B cell (primary cell): Measurements from ENCODE around the gene KLF1. TPM values are rescaled to one million over a fixed set of nuclear protein-coding genes. Genes with fewer than 3 reads are reported as not detected.
"Not testable (repeated sequence)": the region's sequence is repeated elsewhere in the genome, so short reads cannot be mapped to it uniquely, and the experiment has no call there.

Source experiments
- ATAC-seq: fragments of 200-7000 bp; cut with Tn5 transposase; one replicate; pipeline ENCODE4 v1.10.0; 2021; ENCODE audit warnings: low read depth, mild to moderate bottlenecking, moderate number of reproducible peaks, moderate library complexity
- CTCF ChIA-PET: fragments of 350-600 bp; sonication (Branson Sonifier 250); formaldehyde crosslinking; loops from one replicate; lab custom pipeline; 2021; ENCODE audit warnings: antibody characterized with exemption, inconsistent platforms; lab: Charles Lee
- POLR2A ChIA-PET: fragments of 350-600 bp; sonication (Branson Sonifier 250); formaldehyde crosslinking; loops from one replicate; lab custom pipeline; 2021; ENCODE audit warnings: antibody characterized with exemption; lab: Charles Lee
- DNase-seq: peaks from one replicate; pipeline ENCODE4 v3.0.0; 2013
- H2AFZ ChIP-seq: 2 replicates; pipeline ENCODE4 v1.6.1; 2012; ENCODE audit warnings: mild to moderate bottlenecking, low read depth, low read length; ENCODE audit not compliant: insufficient read depth, poor library complexity, severe bottlenecking
- H3K27ac ChIP-seq, 2 donors: 1 replicate in 1 of 2; 2 replicates in 1 of 2; pipeline ENCODE4 v1.5.1; 2012 to 2013; ENCODE audit warnings: low read length in 2 of 2, mild to moderate bottlenecking in 2 of 2, moderate library complexity in 1 of 2
- H3K27me3 ChIP-seq, 4 experiments: fragments of 200-600 bp in 1 of 4; sonication (generic) in 1 of 4; replicated peaks in 1 of 4; 1 replicate in 2 of 4; 2 replicates in 2 of 4; pipeline versions ENCODE4 v1.6.1 to v1.7.0; 2013 to 2016; ENCODE audit warnings: low read length in 3 of 4, mild to moderate bottlenecking in 2 of 4, mixed read lengths in 1 of 4, moderate library complexity in 1 of 4; ENCODE audit not compliant: insufficient read depth in 4 of 4, control insufficient read depth in 3 of 4; ENCODE audit errors: control extremely low read depth in 1 of 4
- H3K36me3 ChIP-seq, 2 experiments: replicated peaks in 1 of 2; 1 replicate in 1 of 2; 2 replicates in 1 of 2; pipeline versions ENCODE4 v1.6.1 to v1.7.1; 2013; ENCODE audit warnings: low read length in 1 of 2; ENCODE audit not compliant: insufficient read depth in 2 of 2, control insufficient read depth in 1 of 2; ENCODE audit errors: control extremely low read depth in 1 of 2, extremely low read depth in 1 of 2
- H3K4me1 ChIP-seq, 2 donors: fragments of 200-600 bp in 1 of 2; sonication (generic) in 1 of 2; 1 replicate in 1 of 2; 2 replicates in 1 of 2; pipeline versions ENCODE4 v1.5.1 to v1.6.1; 2013 to 2017; ENCODE audit warnings: low read length in 2 of 2; ENCODE audit not compliant: control insufficient read depth in 2 of 2, insufficient read depth in 2 of 2
- H3K4me2 ChIP-seq: replicated peaks from 2 replicates; pipeline ENCODE3; 2012; ENCODE audit warnings: mild to moderate bottlenecking, low read depth, low read length; ENCODE audit not compliant: poor library complexity, severe bottlenecking
- H3K4me3 ChIP-seq, 5 experiments: fragments of 200-600 bp in 1 of 5; sonication (generic) in 1 of 5; 1 replicate in 3 of 5; 2 replicates in 2 of 5; pipeline versions ENCODE4 v1.5.1 to v1.7.0; 2011 to 2016; ENCODE audit warnings: low read length in 4 of 5, mild to moderate bottlenecking in 4 of 5, low read depth in 2 of 5, control low read depth in 1 of 5, moderate library complexity in 1 of 5; ENCODE audit not compliant: insufficient read depth in 1 of 5; ENCODE audit errors: control extremely low read depth in 1 of 5, extremely low read depth in 1 of 5
- H3K79me2 ChIP-seq: fragments of 200-600 bp; sonication (generic); one replicate; pipeline ENCODE4 v1.6.0; 2016; ENCODE audit warnings: low read length; ENCODE audit not compliant: control insufficient read depth, insufficient read depth
- H3K9ac ChIP-seq: fragments of 200-600 bp; sonication (generic); 2 replicates; pipeline ENCODE4 v1.6.1; 2017; ENCODE audit warnings: mild to moderate bottlenecking, low read length, moderate library complexity
- H3K9me3 ChIP-seq, 3 donors: one replicate each; pipeline versions ENCODE4 v1.6.1 to v1.7.1; 2013; ENCODE audit warnings: low read length in 2 of 3; ENCODE audit not compliant: control insufficient read depth in 2 of 3, insufficient read depth in 1 of 3; ENCODE audit errors: control extremely low read depth in 1 of 3
- H4K20me1 ChIP-seq: 2 replicates; pipeline ENCODE4 v1.6.0; 2012; ENCODE audit warnings: mild to moderate bottlenecking, low read length; ENCODE audit not compliant: insufficient read depth, control insufficient read depth, poor library complexity, severe bottlenecking
- H3K27ac Mint-ChIP-seq: one replicate; pipeline ENCODE4 v1.8.0; 2021; ENCODE audit warnings: mixed read lengths
- H3K27me3 Mint-ChIP-seq: one replicate; pipeline ENCODE4 v1.8.0; 2021; ENCODE audit warnings: mixed read lengths
- H3K4me1 Mint-ChIP-seq: one replicate; pipeline ENCODE4 v1.8.0; 2021; ENCODE audit warnings: mixed read lengths
- H3K4me3 Mint-ChIP-seq: one replicate; pipeline ENCODE4 v1.8.0; 2021; ENCODE audit warnings: mixed read lengths
- H3K9me3 Mint-ChIP-seq: one replicate; pipeline ENCODE4 v1.8.0; 2022; ENCODE audit warnings: mixed read lengths; ENCODE audit not compliant: insufficient read depth
- EZH2 ChIP-seq: IDR thresholded peaks from 2 replicates; pipeline ENCODE4 v1.6.1; 2012; ENCODE audit warnings: borderline replicate concordance, low read depth, mild to moderate bottlenecking, moderate library complexity, low read length; ENCODE audit not compliant: insufficient read depth, poor library complexity, severe bottlenecking
- WGBS: methylation state at CpG from one replicate; pipeline ENCODE4 v1.1.5; 2013; ENCODE audit warnings: missing lambda C conversion rate; ENCODE audit not compliant: insufficient coverage; 5-methylcytosine and 5-hydroxymethylcytosine counted together
- intact Hi-C: fragments of 100-400 bp; cut with micrococcal nuclease; formaldehyde crosslinking; loops from one replicate; pipeline ENCODE4 v1.10.0; 2022
- polyA plus RNA-seq: library from polyadenylated mRNA; depleted of rRNA; stranded (reverse); fragments of >200 nt; gene quantifications from 2 replicates; pipeline ENCODE4 v1.2.3, GENCODE V29; 2012
- total RNA-seq, 2 donors: library from RNA; stranded (reverse); fragments of 120-200 nt in 1 of 2; gene quantifications; 1 replicate in 1 of 2; 2 replicates in 1 of 2; pipeline versions ENCODE4 v1.2.3 to v1.2.4, GENCODE V29; 2013 to 2022
- TF ChIP-seq, protein P1 (sequence below): fragments of 200-600 bp; IDR thresholded peaks from one replicate; pipeline ENCODE4 v1.8.0; 2022; ENCODE audit warnings: antibody characterized with exemption, mild to moderate bottlenecking

The KLF1 gene
- total and polyA plus RNA-seq, 2 donors (not counting 1 experiment from before 2014, with no cell fraction given): not detected

- no peak for ATAC-seq
- Mint-ChIP-seq H3K9me3 (no peaks in the 10 kb centered on the region), H3K27ac (peak overlapping the region; percentile 61), H3K4me1 (peaks cover 20% of the 10 kb centered on the region), H3K4me3 (peak overlapping the region; percentile 34), H3K27me3 (no peaks in the 10 kb centered on the region)
- 97% methylated on average over 14 of the region's 14 CpGs for WGBS
- Histone ChIP-seq H2AFZ (no peak overlapping the region), H3K4me1 (peaks cover 9 to 25% of the 10 kb centered on the region in 2 donors), H3K27ac (no peak overlapping the region), H3K9me3 (no peaks in the 10 kb centered on the region), H4K20me1 (no peaks in the 10 kb centered on the region), H3K4me3 (no peak overlapping the region), H3K36me3 (peaks cover 0 to 13% of the 10 kb centered on the region in 2 experiments), H3K9ac (no peak overlapping the region), H3K4me2 (no peak overlapping the region), H3K27me3 (no peaks in the 10 kb centered on the region), H3K79me2 (no peaks in the 10 kb centered on the region)
- intact Hi-C loops: no loop called here
- TF ChIP-seq, protein P1, sequence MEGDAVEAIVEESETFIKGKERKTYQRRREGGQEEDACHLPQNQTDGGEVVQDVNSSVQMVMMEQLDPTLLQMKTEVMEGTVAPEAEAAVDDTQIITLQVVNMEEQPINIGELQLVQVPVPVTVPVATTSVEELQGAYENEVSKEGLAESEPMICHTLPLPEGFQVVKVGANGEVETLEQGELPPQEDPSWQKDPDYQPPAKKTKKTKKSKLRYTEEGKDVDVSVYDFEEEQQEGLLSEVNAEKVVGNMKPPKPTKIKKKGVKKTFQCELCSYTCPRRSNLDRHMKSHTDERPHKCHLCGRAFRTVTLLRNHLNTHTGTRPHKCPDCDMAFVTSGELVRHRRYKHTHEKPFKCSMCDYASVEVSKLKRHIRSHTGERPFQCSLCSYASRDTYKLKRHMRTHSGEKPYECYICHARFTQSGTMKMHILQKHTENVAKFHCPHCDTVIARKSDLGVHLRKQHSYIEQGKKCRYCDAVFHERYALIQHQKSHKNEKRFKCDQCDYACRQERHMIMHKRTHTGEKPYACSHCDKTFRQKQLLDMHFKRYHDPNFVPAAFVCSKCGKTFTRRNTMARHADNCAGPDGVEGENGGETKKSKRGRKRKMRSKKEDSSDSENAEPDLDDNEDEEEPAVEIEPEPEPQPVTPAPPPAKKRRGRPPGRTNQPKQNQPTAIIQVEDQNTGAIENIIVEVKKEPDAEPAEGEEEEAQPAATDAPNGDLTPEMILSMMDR: no peak
- TF ChIP-seq EZH2: no peak
- ChIA-PET CTCF (no interaction called here), POLR2A (interaction anchor here (0.7 to 1.6 kb wide), 2 partner anchors 20 to 38 kb away, joined by 4 to 8 read pairs; no protein-coding TSS in a partner anchor)
- DNase-seq: peak; percentile 23
These were observed 31.3 kb upstream of the KLF1 start for GRCh38 chr19:12918253-12918652.

DNA sequence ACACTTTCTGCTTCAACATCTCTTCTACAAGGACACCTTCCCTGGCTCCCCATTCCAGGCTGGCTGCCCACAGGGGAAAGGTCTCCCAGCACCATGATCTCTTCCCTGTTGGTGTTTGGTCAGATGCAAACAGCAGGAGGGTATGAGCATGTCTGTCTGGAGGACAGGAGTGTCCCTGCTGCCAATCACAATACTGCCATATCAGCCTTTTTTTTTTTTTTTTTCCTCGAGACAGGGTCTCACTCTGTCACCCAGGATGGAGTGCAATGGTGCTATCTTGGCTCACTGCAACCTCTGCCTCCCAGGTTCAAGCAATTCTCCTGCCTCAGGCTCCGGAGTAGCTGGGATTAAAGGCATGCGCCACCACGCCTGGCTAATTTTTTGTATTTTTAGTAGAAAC lies 28.9 kb upstream of the KLF1 start:
- intact Hi-C loops, H3K9ac ChIP-seq, H3K36me3 ChIP-seq, H3K4me3 ChIP-seq, H3K4me3 Mint-ChIP-seq, H2AFZ ChIP-seq, ATAC-seq, DNase-seq, H3K27me3 Mint-ChIP-seq, H3K4me2 ChIP-seq, H4K20me1 ChIP-seq, H3K27me3 ChIP-seq, H3K9me3 ChIP-seq, H3K79me2 ChIP-seq, H3K27ac Mint-ChIP-seq, H3K9me3 Mint-ChIP-seq, CTCF ChIA-PET, H3K27ac ChIP-seq: not testable (repeated sequence)
- H3K4me1 ChIP-seq: peaks cover 9 to 29% of the 10 kb centered on the region in 2 donors
- POLR2A ChIA-PET: interaction anchor here (0.7 to 1.2 kb wide), 4 partner anchors 9 to 25 kb away, joined by 3 to 6 read pairs (median 4); partner anchors contain the start of genes FARSA and GCDH
- peaks cover 23% of the 10 kb centered on the region for H3K4me1 Mint-ChIP-seq
- WGBS: no CpG with 5 or more reads among the region's 4 CpGs
